NCI-H2227 (cell line): Measurements from ENCODE around the gene LBX2.

Experiments used
- DNase-seq: peaks from one replicate; lab custom pipeline; 2025; ENCODE audit not compliant: unreplicated experiment; lab: John Stamatoyannopoulos, UW

The LBX2 gene

DNA sequence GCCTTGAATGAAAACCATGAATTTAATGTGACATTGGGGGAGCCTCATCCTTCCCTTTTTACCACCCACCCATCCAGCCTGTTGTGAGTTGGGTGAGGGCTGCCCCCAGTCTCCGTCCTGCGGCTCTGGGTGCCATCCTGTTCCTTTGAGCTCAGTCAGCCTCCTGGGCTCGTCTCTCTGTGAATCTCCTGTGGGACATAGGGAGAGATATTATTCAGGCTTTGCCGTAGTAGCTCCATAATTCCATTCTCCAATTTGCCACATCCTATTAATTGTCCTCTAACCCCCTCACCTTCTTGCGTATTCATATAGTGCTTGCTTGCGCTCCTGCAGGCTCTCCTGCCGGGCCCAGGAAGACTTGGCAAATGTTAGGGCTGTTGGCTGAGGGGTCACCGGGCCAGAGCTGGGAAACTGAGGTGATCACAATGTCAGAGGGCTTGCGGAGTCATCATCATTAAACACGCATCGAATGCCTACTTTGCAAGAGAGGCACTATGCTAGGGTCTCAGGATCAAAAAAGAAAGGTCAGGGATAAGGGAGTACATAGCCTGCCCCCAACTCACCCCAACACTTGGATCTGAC, 27.3 kb upstream of the LBX2 start:
- DNase-seq: no peak

DNA sequence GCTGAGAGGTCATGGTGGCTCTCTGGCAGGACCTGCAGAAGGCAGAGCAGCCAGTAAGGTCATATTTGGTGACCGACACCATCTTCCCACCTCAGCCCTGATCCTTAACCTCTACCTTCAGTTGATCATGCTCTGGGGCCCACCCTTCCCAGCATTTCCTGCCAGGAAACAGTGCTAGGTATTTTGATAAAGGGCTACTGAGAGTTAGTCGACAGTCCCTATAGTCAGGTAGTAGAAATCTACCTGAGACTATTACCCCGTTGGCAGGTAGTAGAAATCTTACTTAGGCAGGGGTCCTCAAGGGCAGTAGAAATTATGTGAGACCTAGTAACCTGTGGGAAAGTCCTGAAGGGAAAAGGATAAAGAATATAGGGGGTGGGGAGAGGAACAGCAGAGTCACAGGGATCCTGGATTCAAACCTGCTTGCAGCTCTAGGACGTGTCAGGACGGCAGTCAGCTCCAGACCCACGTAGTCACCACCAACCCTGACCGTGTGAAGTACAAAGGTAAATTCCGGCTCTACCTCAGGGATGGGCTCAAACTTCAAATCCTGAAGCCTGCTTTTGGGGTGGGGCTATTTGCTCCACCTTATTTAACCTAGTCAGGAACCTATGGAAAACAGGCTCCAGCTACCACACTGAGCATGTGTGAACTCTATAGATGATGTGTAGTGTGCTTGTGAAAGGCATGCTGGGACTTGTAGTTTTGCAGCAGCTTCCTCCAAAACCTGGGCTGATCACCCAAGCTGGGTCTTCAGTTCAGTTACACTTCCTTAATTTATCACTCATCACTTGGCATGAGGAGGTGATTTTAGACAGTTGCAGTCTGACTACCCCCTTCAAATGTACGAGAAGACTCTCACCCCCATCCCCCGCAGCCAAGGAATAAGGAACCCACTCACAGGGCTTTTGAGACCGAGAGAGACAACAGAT, 26.6 kb upstream of the LBX2 start, which contains the start of gene DQX1:
Gene DQX1, minus strand, starts transcription at position 515 of the 932 bp plus-strand sequence. Its CDS starts 502 bp downstream, at position 13.
- peak; percentile 58 for DNase-seq

DNA sequence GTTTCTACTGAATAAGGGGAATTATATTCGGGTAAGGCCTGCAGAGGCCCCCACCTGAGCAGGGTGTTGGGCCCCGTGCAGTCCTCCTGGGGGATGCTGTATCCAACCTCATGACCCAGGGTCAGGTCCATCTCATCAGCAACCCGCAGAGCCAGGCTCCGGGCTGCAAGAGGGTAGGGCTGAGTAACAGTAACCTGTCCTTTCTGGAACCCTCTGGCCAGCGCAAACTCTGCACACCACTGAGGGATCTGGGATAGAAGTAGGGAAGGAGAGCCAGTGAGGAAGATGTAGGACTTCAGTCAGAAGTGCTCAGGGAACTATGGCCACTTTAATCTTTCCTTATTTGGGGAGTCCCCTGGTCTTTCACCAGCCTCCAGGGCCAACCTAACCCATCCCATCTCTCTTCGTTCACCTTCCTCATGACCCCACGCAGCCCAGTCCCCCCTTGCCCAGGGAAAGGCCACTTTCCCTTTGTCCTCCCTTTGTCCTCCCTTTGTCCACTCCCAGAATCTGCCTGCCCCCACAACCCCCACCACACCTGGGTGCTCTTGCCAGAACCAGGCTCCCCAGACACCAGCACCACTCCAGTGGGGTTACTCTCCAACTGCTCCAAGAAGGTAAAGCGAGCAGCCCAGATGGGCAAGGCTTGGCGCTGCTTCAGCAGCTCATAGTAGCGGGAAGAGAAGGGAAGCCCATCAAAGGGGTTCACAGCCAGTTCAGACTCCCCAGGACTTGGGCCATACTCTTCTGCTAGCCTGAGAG, 25.7 kb upstream of the LBX2 start:
- DNase-seq: no peak

DNA sequence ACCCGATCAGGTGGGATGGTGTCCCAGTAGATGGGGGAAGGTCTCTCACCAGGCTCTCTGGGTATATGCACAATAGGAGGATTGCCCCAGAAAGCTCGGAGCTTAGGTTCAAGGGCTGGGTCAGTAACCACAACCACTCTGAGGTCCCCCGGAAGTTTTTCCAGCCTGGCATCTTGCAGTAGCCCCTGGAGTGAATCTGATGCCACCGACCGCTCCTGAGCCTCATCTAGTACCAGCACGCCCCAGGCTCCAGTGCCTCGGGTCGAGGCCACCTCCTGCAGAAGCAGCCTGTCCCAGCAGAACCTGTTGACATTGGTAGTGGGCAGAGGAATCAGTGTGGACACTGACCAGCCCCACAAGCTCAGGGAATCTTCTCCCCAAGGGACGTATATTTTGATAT, 24.6 kb upstream of the LBX2 start:
- no peak for DNase-seq

DNA sequence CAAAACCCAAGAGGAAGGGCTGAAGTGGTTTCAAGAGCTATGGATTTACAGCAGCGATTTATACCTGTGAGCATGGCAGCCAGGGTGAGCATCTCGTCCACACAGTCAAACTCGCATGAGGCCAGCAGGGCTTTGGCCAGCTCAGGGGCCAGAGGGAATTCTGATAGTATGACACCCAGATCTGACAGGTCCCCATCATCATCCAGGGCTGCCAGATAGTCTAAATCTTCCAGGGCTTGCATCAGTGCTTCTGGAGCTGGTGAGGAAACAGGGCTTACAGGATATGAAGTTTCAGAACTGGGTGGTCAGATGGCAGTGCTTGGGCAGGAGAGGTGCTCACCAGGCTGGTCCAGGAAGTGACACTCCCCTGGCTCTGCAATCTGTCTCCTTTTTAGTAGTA, 23.1 kb upstream of the LBX2 start:
- no peak for DNase-seq

DNA sequence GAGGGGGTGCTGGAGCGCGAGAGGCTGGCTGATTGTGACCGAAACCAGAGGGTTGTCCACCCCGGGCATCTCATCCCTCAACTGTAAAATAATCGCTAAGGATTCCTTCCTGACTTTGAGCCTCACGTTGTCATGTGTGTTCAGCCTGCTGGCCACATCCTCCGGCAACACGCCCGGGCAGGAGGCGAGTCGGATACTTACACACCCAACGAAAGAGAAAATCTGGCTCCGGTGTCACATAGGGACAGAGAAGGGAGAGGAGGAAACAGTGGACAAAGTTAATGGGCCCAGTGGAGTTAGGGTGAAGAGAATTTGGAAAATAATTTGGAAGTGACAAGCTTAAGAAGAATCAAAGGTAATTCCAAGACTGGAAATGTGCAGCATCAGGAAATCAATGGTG, 17.2 kb upstream of the LBX2 start:
- no peak for DNase-seq

DNA sequence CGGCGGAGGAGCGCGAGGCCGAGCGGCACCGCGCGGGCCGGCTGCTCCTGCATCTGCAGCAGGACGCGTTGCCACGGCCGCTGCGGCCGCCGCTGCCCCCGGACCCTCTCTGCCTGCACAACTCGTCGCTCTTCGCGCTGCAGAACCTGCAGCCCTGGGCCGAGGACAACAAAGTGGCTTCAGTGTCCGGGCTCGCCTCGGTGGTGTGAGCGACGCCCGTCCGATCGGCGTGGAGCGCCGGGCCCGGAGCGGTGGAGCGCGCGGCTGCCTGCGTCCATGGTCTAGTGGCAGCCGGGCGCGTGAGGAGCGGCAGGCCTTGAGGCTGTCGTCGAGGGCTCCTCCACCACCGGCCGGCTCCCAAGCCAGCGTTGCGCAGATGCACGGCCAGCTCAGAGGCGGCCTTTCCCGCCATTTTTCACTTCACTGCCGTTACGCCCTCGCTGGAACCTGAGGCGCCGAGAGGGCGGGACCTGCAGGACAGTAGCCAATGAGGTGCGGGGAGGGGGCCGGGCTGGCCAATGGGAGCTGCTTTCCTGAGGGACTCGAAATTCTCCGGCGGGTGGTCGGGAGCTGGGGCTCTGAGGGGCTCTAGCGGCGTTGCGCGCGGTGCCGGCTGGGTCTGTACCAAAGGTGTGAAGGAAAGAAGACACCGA, 16.7 kb upstream of the LBX2 start:
- DNase-seq: no peak

DNA sequence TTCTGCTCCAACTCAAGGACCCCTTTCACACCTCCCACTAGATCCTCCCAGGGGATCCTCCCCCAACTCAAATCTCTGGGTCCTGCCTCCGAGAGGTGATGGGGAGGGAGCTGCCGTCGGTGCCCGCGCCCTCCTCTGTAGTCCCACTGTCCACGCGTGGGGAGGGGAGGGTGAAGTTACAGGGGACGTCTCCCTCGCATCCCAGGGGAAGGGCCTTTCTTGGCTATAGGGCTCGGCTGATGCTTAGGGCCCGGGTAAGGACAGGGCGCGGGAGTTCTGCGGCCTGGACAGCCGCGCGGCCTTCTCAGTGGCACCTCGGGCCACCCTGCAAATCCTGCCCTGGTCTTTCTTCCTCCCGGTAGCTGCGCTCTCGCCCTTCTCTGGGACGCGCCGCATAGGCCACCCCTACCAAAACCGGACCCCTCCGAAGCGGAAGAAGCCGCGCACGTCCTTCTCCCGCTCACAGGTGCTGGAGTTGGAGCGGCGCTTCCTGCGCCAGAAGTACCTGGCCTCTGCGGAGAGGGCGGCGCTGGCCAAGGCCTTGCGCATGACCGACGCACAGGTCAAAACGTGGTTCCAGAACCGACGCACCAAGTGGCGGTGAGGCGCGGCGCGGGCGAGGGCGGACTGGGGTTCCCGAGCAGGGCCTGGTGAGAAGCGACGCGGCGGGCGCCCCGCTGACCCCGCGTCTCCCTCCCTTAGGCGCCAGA, 16.0 kb upstream of the LBX2 start:
- no peak for DNase-seq

DNA sequence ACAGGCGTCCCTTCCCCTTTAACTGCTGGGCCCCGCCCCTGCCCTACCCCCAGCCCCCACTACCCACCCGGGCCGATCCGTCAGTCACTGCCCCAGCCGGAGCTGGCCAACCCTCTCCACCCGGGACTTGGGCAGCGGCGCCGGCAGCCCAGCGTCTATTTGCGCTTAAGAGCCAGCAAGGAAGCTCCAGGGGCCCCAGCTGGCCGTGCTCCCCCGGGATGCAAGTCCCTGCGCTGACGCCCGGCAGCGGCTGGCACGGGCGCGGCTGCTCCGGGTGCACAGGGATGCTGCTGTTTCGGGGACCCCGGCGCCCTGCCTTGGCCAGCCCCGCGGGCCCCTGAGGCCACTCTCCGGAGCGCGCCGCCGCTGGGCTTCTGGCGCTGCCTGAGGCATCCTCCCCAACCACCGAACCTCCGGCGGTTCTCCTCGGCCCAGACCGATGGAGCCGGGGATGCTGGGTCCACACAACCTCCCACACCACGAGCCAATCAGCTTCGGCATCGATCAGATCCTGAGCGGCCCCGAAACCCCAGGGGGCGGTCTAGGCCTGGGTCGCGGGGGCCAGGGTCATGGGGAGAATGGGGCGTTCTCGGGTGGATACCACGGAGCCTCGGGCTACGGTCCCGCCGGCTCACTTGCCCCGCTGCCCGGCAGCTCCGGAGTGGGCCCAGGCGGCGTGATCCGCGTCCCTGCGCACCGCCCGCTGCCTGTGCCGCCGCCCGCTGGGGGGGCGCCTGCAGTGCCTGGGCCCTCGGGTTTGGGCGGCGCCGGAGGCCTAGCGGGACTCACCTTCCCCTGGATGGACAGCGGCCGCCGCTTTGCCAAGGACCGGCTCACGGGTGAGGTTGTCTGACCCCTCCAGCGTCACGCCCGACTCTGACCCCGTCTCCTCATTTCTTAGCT, 15.2 kb upstream of the LBX2 start, which contains the start of gene TLX2:
Gene TLX2, plus strand, starts transcription at position 83 of the 903 bp plus-strand sequence. Its CDS starts 357 bp downstream, at position 440.
- no peak for DNase-seq

DNA sequence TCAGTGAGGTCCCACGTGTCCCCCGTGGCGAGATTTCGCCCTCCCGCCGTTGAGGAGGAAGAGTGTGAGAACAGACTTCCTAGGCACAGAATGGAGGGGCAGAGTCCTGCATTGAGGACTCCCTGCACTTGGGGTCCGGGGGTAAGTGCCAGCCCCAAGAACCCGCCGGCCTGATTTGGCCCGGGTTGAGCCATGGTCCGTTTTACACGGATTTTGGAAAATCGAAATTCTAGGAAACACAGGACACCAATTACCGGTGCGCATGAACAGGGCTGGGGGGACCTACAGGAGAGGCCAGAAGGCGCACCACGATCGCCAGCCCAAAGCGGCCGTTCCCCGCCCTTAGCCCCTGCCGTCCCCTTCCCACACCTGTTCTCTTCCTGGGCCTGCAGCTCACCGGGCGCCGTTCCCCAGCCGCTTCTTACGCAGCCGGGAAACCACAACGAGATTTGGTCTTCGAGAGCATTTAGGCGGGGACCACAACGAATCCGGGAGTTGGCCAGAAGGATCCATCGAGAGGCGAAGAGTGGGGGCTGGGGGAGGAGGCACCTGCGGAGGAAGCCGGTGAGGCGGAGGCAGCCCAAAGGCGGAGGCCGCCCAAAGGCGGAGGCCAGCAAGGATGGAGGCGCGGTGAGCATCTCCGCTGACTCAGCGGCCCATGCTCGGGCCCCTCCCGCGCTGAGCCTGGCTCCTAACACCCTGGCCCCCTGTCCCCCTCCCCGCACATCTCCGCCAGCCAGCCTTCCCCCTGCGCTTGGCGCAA, 14.4 kb upstream of the LBX2 start:
- peak; percentile 78 for DNase-seq

DNA sequence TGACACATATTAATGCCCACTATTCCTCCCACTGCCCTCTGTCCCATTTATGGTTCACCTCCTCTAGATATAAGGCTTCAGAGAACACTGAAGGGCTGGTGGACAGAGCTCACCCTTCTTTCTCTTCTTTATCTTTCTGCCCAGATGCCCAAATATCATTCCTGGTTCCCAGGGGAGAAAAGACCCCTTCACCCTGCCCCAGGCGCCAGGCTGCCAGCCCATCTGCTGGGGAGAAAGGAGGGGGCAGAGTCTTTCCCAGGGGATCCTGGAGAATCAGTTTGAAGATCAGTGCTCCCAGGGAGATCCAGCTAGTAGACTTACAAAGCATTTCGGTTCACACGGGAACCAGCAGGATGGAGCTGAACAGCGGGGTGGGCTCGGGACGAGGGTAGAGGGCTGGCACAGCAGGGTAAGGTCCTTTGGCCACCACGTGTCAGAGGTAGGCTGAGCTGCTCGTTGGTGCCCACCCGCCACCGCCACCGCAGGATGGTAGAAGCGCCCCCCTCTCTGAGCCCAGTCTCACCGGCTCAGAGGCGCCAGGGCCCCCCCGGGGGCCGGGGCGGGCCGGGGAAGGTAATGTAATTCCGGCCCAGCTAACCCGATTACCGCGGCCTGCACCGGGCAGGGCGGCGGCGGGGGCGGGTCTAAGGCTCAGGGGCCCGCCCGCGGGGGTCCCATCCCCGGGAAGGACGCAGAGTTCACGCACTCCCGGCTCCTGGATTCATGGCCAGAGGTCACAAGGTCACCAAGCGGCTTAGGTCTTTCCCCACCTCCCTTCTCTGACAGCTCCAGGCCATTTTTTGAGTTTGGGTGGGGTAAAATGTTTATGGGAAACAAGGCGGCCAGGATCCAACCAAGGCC, 13.6 kb upstream of the LBX2 start:
- peak; percentile 63 for DNase-seq

DNA sequence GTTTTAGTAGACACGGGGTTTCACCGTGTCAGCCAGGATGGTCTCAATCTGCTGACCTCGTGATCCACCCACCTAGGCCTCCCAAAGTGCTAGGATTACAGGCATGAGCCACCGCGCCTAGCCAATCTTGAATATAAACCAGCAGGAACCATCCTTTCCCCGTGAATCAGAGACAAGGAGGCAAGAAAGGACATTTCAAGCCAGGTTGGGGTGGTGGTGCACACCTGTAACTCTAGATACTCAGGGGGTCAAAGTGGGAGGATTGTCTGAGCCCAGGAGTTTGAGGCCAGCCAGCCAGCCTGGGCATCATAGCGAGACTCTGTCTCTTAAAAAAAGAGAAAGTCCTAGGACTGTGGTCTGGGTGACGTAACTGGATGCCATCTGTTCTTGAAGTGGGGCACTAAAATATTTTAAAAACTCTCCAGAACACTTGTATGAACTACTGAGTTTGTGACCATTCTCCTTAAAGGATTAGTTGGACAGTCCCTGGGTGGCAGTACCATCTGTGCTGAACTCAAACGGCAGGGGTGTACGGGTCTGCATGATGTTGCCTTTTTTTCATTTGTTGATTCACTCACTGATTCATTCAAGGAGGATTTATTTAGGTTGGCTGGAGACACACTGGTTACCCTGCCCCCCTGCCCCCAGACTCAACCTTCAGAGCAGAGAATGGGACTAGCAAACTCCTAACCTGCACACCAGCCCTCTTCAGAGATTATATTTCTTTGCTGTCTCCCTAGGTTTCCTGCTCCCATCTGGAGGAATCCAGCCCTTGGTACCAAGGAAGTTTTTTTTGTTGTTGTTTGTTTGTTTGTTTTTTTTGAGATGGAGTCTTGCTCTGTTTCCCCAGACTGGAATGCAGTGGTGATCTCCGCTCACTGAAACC, 11.9 kb upstream of the LBX2 start:
- no peak for DNase-seq

DNA sequence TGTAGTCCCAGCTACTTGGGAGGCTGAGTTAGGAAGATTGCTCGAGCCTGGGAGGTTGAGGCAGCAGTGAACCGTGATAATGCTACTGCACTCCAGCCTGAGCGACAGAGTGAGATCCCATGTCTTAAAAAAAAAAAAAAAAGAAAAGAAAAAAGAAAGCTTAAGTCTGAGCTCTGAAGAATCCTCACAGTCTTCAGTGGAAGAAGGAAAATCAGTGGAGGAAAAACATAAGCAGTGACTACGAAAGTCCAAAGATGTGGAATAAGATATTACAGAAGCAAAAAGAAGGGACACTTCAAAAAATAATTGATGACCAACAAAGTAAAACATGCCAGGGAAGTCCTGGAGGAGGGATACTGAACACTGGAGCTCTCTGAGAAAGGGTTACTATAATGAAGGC, 10.9 kb upstream of the LBX2 start:
- no peak for DNase-seq

DNA sequence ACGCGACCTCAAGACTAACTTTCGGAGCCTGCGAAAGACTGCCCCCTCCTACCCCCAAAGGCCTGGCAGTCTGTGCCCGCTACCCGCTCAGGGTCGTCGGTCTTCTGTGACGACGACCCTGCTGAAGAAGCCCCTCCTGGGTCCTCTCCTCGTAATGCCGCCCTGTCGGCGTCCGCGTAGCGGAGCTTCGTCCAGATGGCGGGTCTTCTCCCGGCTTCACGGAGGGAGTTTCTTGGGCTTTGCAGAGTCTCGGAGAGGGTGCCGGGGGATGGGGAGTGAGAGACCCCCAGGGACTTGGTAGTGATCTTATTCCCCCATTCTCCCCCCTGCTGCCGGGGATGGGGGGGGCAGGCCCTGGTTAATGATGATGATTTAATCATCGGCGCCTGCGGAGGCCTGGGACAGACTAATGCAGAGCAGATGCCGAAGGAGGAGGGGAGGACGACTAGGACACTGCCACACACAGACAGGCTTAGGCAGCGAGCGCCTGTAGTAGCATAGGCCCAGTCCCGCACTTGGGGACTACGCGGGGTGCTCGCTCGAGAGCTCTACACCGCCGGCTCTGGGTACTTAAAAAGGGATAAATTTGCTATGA, 8.6 kb upstream of the LBX2 start:
- DNase-seq: peak; percentile 81

DNA sequence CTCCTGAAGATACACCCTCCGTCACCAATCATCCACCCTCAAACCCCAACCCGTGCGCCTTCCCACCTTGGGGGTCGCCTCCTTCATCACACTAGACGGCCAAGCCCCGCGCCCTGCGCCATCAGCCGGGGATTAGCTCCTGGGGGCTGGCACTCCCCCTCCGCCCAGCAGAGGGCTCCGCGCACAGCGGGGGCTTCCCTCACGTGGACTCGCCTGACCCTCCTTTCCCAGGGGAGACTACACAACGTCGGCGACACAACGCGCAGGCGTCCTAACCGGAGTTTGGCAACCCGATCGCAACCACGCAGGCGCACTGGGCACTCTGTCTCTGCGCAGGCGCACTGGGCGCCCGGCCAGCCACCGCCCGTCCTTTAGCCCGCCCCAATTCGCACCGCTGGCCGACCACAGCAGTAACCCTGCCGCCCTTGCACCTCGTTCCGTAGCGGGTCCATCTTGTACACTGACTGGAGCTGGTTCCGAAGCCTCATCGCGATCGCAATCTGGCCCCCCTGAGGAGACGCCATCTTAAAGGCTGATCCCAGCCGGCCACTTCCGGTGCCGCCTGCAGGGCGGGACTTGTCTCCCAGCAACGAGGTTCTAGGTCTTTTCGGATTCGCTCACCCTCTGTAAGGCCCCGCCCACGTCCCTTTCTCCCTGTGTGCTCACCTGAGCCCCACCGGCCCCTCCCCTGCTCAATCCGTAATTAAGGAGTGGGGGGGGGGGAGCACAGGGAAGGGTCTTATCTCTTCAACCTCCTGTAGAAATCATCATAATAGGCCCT, 7.9 kb upstream of the LBX2 start, which contains the start of gene PCGF1:
Gene PCGF1, minus strand, starts transcription at position 551 of the 781 bp plus-strand sequence. Its CDS starts 27 bp downstream, at position 524.
- peak; percentile 99 for DNase-seq
